GM12878 (cell line): Measurements from ENCODE around the gene FHOD3.

Experiments
- POLR2A ChIP-seq: IDR thresholded peaks from 2 replicates; pipeline ENCODE4 v1.6.1; 2011; ENCODE audit warnings: low read depth, mild to moderate bottlenecking, low read length
- POLR2AphosphoS5 ChIP-seq: IDR thresholded peaks from 2 replicates; pipeline ENCODE4 v1.6.1; 2011; ENCODE audit warnings: mild to moderate bottlenecking, low read length, inconsistent platforms
- RAD21 ChIP-seq: IDR thresholded peaks from 2 replicates; pipeline ENCODE4 v1.6.1; 2011; ENCODE audit warnings: mild to moderate bottlenecking, low read depth, low read length, moderate library complexity; ENCODE audit not compliant: insufficient read depth
- TAF1 ChIP-seq: IDR thresholded peaks from 2 replicates; pipeline ENCODE4 v1.6.1; 2011; ENCODE audit warnings: mild to moderate bottlenecking, low read depth, low read length, borderline replicate concordance
- TARDBP ChIP-seq: IDR thresholded peaks from 2 replicates; pipeline ENCODE4 v1.6.1; 2016; ENCODE audit warnings: borderline replicate concordance
- ZBED1 ChIP-seq: IDR thresholded peaks from 2 replicates; pipeline ENCODE4 v1.6.1; 2016; ENCODE audit warnings: borderline replicate concordance
- TF ChIP-seq, protein P1 (sequence below): IDR thresholded peaks from 2 replicates; pipeline ENCODE4 v1.6.1; 2011; ENCODE audit warnings: low read depth, low read length, improper control_type of control experiment, borderline replicate concordance
- TF ChIP-seq, protein P2 (sequence below), 3 experiments: IDR thresholded peaks in 2 of 3; conservative IDR thresholded peaks in 1 of 3; 2 replicates each; pipeline ENCODE4 v1.5.1; 2011; ENCODE audit warnings: low read depth in 3 of 3, low read length in 3 of 3, mild to moderate bottlenecking in 3 of 3, control low read depth in 2 of 3, moderate library complexity in 2 of 3, inconsistent platforms in 1 of 3, mixed read lengths in 1 of 3; ENCODE audit not compliant: control insufficient read depth in 2 of 3, insufficient read depth in 1 of 3; ENCODE audit errors: extremely low read depth in 1 of 3

DNA sequence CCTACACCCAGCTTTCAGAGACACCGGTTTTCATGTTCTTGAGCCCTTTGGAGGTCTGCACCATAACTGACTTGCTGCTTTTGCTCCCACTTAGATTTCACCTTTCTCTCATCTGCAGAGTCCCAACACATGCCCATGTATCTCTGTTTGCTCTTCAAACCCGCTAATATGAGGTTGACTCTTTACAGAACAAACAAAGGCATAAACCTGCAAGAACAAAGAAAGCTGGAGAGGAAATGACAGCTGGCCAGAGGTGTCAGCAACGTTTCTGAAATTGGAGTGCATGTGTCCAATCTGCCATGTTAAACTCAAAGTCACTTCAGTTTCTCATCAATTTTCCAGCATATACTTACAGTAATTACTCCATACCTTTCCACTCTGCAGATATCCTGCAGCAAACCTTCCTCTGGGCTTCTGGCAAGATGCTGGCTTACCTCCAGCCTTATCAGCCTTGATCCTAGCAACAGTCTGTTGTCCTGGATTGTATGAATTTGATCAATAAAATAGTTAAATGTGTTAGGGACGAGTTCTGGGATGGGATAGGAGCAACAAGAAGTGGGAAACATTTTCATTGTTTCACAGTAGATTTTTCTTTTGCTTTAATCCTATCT is 157.4 kb downstream of the FHOD3 start:
- TF ChIP-seq, protein P1, sequence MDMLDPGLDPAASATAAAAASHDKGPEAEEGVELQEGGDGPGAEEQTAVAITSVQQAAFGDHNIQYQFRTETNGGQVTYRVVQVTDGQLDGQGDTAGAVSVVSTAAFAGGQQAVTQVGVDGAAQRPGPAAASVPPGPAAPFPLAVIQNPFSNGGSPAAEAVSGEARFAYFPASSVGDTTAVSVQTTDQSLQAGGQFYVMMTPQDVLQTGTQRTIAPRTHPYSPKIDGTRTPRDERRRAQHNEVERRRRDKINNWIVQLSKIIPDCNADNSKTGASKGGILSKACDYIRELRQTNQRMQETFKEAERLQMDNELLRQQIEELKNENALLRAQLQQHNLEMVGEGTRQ: no peak
- TF ChIP-seq POLR2A (no peak), ZBED1 (no peak), RAD21 (no peak), TARDBP (no peak), TAF1 (no peak), POLR2AphosphoS5 (no peak)
- TF ChIP-seq, protein P2, sequence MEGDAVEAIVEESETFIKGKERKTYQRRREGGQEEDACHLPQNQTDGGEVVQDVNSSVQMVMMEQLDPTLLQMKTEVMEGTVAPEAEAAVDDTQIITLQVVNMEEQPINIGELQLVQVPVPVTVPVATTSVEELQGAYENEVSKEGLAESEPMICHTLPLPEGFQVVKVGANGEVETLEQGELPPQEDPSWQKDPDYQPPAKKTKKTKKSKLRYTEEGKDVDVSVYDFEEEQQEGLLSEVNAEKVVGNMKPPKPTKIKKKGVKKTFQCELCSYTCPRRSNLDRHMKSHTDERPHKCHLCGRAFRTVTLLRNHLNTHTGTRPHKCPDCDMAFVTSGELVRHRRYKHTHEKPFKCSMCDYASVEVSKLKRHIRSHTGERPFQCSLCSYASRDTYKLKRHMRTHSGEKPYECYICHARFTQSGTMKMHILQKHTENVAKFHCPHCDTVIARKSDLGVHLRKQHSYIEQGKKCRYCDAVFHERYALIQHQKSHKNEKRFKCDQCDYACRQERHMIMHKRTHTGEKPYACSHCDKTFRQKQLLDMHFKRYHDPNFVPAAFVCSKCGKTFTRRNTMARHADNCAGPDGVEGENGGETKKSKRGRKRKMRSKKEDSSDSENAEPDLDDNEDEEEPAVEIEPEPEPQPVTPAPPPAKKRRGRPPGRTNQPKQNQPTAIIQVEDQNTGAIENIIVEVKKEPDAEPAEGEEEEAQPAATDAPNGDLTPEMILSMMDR (IDR thresholded peaks at IDR 0.05 in 2 of 3, conservative IDR thresholded peaks at IDR 0.05 in 1 of 3; ENCODE audit: control insufficient read depth in 2 of 3, extremely low read depth in 1 of 3, insufficient read depth in 1 of 3, low read depth in 3 of 3, low read length in 3 of 3): no peak
